Transverse colon (tissue), 4 donors: ENCODE results near the gene SLAMF7.

ENCODE experiments used
- EP300 ChIP-seq: sonication (generic); formaldehyde crosslinking; IDR thresholded peaks from one replicate; pipeline ENCODE4 v1.6.1; 2017; ENCODE audit warnings: antibody characterized with exemption, low read depth
- POLR2AphosphoS5 ChIP-seq, 3 donors: sonication (generic); formaldehyde crosslinking; IDR thresholded peaks; one replicate each; pipeline ENCODE4 v1.6.1; 2016; ENCODE audit warnings: antibody characterized with exemption in 3 of 3
- TF ChIP-seq, protein P1 (sequence below), 5 experiments: fragments of 200-600 bp in 3 of 5; fragments of 450-650 bp in 2 of 5; sonication (generic) in 3 of 5; IDR thresholded peaks; 1 replicate in 2 of 5; 2 replicates in 3 of 5; pipeline ENCODE4 v1.5.1; 2016 to 2017; ENCODE audit warnings: antibody characterized with exemption in 5 of 5, inconsistent platforms in 3 of 5, mild to moderate bottlenecking in 2 of 5, moderate library complexity in 1 of 5

- TF ChIP-seq, protein P1, sequence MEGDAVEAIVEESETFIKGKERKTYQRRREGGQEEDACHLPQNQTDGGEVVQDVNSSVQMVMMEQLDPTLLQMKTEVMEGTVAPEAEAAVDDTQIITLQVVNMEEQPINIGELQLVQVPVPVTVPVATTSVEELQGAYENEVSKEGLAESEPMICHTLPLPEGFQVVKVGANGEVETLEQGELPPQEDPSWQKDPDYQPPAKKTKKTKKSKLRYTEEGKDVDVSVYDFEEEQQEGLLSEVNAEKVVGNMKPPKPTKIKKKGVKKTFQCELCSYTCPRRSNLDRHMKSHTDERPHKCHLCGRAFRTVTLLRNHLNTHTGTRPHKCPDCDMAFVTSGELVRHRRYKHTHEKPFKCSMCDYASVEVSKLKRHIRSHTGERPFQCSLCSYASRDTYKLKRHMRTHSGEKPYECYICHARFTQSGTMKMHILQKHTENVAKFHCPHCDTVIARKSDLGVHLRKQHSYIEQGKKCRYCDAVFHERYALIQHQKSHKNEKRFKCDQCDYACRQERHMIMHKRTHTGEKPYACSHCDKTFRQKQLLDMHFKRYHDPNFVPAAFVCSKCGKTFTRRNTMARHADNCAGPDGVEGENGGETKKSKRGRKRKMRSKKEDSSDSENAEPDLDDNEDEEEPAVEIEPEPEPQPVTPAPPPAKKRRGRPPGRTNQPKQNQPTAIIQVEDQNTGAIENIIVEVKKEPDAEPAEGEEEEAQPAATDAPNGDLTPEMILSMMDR (IDR thresholded peaks at IDR 0.05) = no peak
- TF ChIP-seq EP300 = no peak
- TF ChIP-seq POLR2AphosphoS5 (IDR thresholded peaks at IDR 0.05) = no peak
Measured at GRCh38 chr1:160713161-160713560, 25.9 kb upstream of the SLAMF7 start.
